Glomerular visceral epithelial cell (primary cell): Measurements from ENCODE around the gene DOK3.

Experiments used
- DNase-seq: peaks from one replicate; pipeline ENCODE4 v3.0.0-alpha.2; 2016; ENCODE audit errors: extremely low spot score

Gene DOK3

DNA sequence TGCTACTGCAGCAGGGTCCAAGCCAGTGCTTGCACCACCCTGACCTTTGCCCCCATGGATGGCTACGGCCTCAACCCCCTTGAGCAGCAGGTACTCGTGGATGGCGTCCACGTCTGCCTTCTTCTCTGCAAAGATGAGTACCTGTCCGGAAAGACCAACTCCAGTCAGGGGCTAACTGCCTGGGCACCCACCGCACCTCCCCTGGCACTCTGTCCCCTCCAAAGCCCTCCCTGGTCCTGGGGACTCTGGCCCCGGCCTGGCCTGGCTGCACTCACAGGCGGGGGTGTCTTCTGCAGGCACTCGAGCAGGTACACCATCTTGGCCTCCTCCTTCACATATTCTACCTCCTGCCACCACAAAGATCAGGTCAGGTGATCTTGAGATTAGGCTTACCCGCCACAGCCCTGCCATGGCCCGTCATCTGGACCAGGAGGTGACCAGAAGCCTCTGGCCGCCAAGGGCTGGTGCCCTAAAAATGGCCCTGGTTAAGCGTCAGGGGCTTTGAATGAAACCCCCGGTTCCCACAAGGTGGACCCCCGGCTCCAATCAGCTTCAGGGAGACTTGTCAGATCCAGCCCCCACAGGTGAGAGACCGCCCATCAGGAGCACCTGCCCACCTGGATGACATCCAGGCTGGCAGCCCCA lies 3.2 kb upstream of the DOK3 start:
- no peak for DNase-seq

DNA sequence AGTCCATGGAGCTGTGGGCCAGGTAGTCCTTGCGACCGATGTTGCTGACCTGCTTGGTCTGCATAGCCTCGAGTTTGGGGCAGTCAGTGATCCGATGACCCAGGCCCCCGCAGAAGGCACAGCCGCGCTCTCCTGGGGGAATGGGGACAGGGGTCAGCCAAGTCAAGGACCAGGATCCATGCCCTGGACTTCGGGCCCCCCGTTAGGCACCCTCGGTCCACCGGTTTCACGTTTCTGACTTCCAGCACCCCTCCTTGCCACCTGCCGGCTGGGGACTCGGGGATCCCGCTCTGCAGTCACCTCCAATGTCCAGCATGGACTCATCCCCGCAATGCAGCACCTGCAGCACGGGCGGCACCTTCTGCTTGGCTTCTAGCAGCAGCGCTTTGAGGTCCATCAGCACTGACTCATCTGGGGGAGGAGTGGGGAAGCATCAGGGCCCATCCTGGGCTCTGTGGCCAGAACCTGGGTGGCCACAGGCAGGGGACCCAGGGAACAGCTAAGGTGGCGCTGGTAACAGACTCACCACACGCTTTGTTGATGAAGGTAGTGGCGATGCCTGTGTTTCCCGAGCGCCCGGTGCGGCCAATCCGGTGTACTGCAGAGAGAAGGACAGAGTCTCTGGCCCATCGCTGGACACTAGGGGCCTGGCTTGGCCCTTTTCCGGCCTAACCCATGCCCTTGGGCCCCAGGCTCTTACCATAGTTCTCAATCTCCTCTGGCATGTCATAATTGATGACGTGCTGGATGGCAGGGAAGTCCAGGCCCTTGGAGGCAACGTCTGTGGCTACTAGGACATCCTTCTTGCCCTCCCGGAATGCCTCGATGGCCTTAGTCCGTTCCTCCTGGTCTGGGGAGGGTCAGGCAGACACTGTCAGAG lies 2.4 kb upstream of the DOK3 start:
- DNase-seq = no peak

DNA sequence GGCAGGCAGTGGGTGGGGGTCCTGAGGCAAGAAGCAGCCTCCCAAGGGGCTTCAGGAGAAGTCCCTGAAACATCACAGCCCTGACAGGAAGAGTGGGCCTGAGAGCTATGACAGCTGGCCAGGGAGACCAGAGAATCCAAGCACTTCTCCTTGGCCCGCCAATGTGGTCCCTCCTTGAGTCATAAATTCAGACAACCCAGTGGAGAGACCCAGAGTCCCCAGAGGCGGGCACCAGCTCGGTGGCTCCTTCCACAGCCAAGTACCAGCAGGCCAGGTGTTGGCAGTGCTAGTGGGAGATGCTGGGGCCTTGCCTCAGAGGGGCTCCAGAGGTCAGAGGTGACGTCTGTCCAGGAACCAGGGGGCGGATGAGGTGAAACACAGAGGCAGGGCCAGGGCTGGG lies 1.6 kb upstream of the DOK3 start:
- DNase-seq = no peak

DNA sequence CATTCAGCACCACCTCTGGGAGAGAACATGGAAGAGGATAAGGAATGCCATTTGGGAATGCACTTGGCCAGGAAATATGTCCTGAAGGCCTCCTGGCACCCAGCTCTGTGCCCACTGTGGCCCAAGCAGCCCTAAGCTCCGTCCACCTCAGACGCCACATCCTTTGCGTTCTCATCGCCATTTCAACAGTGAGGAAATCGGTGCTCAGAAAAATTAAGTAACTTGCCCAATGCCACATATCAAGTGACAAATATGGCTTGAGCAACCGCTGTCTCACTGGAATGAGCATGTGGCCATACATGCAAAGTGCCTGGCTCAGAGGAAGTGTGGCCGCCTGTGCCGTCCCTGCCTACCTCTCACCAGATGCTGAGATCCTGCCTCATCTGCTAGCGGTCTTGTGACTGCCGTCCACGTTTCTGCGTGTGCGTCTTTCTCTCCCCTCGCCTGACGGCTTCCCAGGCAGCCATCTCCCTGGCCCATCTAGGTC lies 984 bp upstream of the DOK3 start:
- no peak for DNase-seq

DNA sequence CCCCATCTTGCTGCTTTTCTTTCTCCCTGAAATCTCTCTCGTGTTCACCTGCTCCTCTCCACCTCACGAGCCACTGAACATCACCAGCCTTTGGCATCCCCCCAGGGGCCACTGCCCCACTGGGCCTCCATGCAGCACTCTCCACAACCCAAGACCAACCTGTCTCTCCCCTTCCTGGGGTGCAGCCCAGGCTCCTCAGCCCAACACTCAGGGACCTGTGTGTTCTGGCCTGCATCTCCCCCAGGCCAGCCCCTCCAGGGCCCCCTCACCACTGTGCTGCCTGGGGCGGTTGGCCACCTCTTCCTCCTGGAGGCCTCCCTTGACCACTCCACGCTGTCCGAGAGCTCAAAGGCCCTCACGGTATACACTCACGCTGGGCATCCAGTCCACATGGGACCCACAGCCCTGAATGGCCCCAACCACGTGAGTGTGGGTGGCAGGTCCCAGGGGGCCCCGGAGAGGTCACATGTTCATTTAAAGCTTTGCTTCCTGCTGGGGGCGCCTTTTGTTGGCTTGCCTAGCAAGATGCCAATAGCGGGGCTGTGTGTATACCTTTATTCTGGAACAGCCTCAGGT lies 453 bp upstream of the DOK3 start:
- DNase-seq = no peak

DNA sequence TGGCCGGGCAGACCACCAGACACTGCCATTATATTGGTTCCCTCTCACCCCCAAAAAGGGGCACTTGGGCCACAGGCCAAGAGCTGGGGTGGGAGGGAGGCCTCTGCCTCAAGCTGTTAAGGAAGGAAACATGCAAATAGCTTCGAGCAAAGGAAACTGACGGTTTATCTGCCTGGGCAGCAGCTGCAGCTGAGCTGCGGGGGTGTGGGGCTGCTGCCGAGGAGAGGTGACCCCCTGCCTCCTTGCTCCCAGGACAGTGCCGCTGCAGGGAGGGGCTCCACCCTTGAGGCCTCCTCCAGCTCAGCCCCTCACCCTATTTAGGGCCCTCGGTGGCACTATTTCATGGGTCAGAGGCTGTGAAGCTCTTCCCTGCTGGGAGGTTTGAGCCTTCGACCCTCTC lies 789 bp downstream of the DOK3 start:
- DNase-seq = no peak

DNA sequence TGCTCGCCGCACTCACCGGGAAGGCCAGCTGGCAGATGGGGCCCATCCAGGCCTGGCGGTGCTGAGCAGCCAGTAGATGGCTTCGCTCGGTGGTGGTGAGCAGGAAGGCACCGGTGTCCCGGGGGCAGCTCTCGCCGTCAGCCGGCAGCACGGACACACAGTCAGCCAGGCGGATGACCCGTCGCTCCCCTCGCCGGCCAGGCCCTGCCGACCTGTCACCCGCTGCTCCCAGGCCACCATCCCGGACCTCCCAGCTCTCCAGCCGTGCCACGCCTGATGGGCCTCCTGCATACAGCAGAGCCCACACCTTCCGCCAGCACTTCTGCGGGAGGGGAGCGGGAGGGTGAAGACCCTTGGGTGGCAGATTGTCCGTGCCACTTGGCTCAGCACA lies 1.4 kb downstream of the DOK3 start:
- DNase-seq = no peak

DNA sequence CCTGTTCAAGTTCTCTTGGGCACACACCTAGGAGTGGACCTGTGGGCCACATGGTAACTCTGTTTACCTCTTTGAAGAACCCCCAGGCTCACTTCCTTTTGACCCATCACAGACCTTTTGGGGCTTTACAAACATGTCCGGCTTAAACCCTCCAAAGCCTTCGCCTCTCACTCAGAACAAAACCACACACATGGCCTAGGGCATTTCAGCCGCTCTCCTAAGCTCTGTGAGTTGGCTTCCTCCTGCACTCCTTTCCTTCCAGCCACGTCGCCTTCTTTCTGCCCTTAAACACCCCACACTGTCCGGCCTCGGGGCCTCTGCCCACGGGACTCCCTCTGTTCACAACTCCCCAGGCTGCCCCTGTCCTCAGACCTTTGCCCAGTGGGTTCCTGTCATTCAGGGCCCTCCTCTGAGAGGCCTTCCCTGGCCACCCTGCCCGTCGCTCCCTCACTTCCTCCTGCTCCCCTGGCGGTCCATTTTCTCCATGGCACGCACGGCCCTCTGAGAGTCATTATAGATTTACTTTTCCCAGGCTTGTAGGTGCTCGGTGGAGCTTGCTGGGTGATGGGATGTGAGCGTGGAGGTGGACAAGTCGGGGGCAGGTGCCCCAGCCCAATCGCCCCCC lies 1.9 kb downstream of the DOK3 start:
- no peak for DNase-seq

DNA sequence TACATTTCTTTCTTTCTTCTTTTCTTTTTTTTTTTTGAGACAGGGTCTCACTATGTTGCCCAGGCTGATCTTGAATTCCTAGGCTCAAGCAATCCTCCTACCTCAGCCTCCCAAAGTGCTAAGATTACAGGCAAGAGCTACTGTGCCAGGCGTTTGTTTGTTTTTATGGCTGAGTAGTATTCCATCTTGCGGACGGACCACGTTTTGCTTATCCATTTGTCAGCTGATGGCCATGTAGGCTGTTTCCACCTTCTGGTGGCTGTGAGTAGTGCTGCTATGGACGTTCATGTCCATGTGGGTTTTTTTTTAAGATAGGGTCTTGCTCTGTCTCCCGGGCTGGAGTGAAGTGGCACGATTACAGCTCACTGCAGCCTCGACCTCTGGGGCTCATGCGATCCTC lies 2.5 kb downstream of the DOK3 start:
- DNase-seq = no peak

DNA sequence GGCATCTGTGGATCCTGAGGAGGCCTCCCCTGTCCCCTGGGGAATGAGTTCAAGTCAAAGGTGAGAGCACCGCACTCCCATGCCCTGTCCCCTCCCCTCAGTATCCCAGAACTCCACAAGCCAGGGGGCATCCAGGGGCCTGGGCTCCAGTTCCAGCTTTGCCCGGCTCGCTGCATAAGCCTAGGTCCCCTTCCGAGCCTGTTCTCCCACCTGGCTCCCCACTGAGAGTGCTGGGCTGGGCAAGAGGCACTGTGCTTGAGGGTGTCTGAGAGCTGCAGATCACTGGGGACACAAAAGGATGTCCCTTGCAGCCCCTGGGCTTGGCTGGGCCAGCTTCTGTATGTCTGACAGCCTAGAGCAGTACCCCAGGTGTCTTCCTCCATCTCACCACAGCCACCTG lies 4.6 kb downstream of the DOK3 start:
- no peak for DNase-seq

DNA sequence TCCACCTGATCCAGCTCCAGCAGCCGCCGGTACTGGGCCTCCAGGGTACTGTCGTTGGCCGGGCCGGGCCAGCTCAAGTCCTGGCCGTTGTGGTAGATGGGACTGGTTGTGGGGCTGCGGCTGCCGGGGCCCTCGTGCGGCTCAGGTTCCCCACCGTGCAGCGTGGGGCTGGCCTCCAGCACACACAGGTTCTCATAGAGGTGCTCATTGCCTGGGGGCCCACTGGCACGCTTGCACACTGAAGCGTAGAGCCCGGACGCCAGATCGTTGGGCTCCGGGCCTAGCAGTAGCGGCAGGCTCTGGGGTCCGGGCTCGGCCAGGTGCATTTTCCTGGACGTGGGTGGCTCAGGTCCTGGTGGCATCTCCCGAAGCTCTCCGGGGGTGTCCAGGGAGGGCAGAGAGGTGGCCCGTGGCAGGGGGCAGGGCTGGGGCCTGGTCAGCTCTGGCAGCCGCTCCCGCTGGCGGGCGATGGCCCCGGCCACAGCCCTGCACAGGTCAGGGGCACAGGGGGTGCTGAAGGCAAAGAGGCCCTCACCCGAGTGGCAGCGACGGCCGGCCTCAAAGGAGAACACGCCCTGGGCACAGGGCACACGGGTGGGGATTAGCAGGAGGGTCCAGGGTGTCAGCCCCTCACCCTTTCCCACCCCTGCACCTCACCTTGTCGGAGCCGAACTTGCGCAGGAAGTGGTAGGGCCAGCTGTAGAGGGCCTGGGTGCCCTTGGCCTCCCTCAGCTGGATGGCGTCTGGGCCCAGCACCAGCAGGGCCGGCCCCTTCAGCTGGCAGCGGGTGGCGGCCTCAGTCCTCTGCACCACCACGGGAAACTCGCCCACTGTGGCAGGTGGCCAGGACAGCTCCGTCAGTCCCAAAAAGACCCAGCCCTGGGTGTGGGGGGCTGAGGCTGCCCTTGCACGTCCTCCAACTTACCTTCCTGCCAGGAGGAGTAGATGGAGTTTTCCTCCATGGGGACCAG lies 5.3 kb downstream of the DOK3 start:
- DNase-seq = no peak

DNA sequence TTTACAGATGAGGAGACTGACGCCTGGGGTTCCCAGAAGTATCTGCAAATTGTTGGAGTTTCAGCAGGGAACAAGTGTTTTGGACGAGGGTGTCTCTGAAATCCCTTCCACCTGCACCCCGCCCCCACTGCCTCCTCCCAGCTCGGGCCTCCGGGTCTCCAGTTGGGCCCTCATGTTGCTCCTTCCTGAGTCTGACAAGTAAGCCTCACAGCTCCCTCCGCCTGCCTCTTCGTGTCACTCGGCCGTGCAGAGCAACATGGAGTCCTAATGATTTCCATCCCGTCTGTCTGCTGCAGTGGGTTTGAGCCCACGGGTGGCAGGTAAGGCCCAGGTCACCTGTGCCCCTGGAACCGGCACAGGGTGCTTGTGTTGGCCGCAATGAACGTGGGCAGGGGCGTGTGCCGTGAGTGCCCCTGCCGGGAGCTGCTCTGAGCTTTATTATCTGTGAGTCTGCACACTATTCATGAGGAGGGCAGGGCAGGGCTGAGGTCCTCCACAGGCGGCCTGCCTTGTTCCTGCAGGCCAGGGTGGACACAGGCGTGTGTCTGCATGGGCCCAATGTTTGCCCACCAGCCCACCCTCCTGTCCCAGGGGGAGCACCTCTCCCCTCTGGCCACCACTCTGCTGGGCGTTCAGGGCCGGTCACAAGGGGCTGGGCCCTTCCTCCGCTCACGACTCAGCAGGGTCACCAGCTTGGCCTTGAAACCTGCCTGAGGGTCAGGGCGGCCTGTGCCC lies 6.1 kb downstream of the DOK3 start:
- no peak for DNase-seq

DNA sequence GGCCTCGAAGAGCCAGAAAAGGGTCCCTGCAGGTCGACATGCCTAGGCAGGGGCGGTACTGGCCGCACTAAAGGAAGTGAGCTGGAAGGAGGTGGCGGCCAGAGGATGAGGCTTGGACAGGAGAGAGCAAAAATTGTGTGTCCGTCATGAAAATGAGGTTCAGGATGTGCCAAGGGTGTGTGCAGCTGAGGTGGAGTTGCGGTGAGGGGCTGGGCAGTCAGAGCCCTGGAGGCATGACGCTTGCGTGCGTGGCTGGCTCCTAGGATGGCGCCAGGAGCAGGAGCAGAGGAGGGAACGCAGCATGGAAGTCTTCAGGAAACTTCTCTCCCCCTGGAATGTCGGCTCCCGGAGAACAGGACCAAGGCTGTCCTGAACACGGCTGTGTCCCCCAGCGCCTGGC lies 6.7 kb downstream of the DOK3 start:
- DNase-seq = no peak

DNA sequence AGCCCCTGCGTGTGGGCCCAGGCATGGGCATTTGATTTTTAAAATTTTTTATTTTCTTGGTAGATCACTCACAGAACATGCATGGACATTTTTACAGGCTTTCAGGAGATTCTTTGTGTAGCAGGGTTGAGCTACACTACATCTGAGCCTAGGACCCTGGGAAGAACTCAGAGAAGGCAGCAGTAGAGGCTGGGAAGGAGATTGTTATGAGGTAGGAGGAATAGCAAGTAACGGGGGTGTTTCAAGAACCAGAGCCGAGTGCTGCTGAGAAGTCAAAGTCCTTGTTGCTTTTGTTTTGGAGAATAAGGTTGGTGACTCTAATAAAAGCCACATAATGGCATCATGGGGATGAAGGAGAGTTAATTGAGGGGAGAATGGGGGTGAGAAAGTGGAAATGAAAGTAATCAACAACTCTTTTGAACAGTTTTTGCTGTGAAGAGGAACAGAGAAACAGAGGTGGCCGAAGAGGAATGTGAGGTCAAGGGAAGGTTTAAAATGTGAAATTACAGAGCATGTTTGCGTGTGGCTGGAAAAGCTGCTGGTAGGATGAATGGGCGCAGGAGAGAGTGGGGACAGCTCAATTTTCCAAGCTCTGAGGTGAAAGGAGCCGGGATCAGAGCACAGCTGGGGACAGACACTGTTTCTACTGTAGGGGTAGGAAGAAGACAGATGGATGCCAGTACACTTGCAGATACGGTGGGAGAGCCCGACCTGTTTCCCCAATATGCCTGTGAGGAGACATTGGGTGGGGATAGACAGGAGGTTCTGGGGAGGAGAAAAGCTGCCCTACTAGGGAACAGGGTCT lies 7.5 kb downstream of the DOK3 start:
- DNase-seq = no peak

DNA sequence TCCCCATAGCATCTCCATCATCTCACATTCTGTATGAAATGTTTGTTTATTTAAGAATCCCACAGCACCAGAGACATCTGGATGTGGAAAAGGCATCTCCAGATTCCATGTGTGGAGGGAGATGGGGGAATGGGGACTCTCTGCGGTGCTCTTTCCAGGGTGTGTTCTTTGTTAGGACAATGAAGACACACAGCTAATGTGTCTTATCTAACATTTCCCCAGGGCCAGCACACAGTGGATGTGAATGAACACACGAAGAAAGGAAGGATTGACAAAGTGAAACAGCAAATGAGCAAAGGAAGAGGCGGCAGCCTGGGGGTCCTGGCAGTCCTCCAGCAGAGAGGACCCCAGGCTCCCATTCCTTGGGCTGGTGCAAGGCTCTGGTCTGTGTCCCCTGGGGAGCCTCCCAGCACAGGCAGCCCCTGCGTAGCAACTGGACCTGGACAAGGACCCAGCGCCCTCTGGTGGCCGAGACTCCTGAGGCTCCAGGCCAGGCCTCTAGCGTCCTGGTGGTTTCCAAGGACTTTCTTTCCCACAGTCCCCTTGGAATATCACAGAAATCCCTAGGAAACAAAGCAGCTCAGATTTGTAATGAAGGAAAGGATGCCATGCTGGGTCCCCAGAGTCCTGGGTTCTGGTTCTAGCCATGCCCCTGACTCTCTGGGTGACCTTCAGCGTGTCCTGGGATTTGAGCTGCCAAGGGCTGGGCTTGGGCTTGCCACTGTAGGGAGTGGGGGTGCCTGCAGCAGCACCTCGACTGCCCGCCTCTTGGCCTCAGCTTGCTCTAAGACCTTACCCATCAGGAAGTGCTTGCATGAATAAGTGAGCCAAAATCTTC lies 8.7 kb downstream of the DOK3 start:
- DNase-seq = peak; percentile 86

DNA sequence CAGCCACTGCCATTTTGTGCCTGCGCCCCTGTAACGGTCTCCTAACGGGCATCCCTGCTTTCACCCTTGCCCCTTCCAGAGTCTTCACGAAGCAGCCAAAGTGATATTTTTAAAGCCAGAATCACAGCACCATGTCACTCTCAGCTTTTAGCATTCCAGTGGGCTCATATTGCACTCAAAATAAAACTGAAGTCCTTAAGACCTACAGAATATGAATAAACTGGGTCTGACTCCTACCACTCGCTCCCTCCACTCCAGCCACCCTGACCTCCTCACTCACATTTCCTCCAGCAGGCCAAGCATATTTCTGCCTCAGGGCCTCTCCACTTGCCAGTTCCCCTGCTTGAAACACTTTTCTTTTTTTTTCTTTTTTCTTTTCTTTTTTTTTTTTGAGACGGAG lies 9.8 kb downstream of the DOK3 start:
- DNase-seq = no peak

DNA sequence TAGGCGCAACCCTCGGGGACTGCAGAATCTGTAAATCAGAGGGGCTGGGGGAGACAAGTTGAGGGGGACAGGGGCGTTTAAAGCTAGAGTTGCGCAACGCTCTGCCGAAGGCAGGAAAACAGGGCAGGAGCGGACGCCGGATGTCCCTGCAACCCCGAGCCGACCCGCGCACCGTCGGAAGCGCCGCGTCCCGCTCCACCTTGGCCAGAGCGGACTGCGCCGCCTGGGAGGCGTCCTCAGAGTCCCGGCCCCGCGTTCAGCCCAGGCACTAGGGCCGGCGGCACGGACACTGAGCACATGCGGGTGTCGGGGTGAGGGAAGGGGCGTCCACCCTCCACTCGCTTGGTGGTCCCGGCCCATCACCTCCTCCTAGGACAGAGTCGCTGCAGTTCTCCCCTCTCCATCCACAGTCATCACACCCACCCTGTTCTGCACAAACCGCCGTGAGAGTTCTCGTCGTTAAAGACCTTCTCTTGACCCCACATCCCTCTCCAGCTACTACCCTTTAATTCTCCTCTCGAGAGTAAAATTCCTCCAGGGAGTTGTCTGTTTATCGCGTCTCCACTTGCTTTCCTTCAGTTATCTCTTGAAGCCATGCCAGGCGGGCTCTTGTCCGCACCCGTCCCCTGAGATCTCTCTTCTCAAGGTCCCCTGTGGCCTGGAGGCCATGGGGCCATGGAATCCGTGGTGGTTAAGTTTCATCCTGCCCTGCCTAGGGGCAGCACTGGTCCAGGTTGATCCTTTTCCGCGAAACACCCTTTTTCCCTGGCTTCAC lies 11.4 kb downstream of the DOK3 start:
- DNase-seq = no peak
